CD4-positive, alpha-beta T cell treated with Interleukin-6 for 4 hours (primary cell): Measurements from ENCODE around the gene A1BG.
"Not testable (repeated sequence)": the region's sequence is repeated elsewhere in the genome, so short reads cannot be mapped to it uniquely, and the experiment has no call there.

Experiments used
- DNase-seq: peaks from one replicate; pipeline ENCODE4 v3.0.0-alpha.2; 2020; ENCODE audit warnings: mixed read lengths

Gene A1BG

GRCh38 chr19:58385891-58386575 is 32.7 kb upstream of the A1BG start:
- DNase-seq, result peak; percentile 25

- no peak for DNase-seq
Observed at GRCh38 chr19:58385313-58385890, 32.1 kb upstream of the A1BG start.

- DNase-seq, result no peak
Observed at GRCh38 chr19:58382997-58383603, 29.8 kb upstream of the A1BG start.

GRCh38 chr19:58381460-58382212 is 28.3 kb upstream of the A1BG start:
- DNase-seq, result no peak

GRCh38 chr19:58380662-58381459 is 27.6 kb upstream of the A1BG start, which contains the start of gene ZNF837:
Gene ZNF837 (minus strand): TSS chr19:58381030. CDS start chr19:58369332, 11,698 bp downstream.
- DNase-seq, result peak; percentile 98

GRCh38 chr19:58380037-58380661 is 26.9 kb upstream of the A1BG start:
- DNase-seq, result no peak

- DNase-seq, result no peak
Observed at GRCh38 chr19:58379246-58379645, 26.0 kb upstream of the A1BG start.

- not testable (repeated sequence) for DNase-seq
Observed at GRCh38 chr19:58376724-58377123, 23.4 kb upstream of the A1BG start.

- no peak for DNase-seq
Observed at GRCh38 chr19:58374200-58374599, 20.9 kb upstream of the A1BG start.

- no peak for DNase-seq
Observed at GRCh38 chr19:58372311-58373133, 19.2 kb upstream of the A1BG start.

GRCh38 chr19:58368561-58369360 is 15.5 kb upstream of the A1BG start:
- no peak for DNase-seq

GRCh38 chr19:58367698-58368454 is 14.6 kb upstream of the A1BG start:
- no peak for DNase-seq

- DNase-seq, result no peak
Observed at GRCh38 chr19:58366585-58367430, 13.5 kb upstream of the A1BG start.

- DNase-seq, result no peak
Observed at GRCh38 chr19:58364146-58364545, 10.9 kb upstream of the A1BG start.

GRCh38 chr19:58362272-58362994 is 9.1 kb upstream of the A1BG start, which contains the start of gene ZNF497:
Gene ZNF497 (minus strand): TSS chr19:58362751. CDS start chr19:58357635, 5,116 bp downstream.
- DNase-seq, result peak; percentile 99

- peak; percentile 21 for DNase-seq
Observed at GRCh38 chr19:58361900-58362271, 8.6 kb upstream of the A1BG start.

GRCh38 chr19:58357481-58358145 is 4.3 kb upstream of the A1BG start:
- DNase-seq, result no peak
